ENCODE measurements around the gene ACD.
A peak's percentile ranks its signal among the peaks of the same experiment; 100 is the strongest.

The ACD gene

GRCh38 chr16:67659675-67660563 lies at the start of gene ACD:
TSS of gene ACD (minus strand) at chr16:67660260. CDS start at chr16:67660220, 40 bp downstream.
- H3K36me3 ChIP-seq: peaks cover 70% of the 10 kb centered on the region
- no peaks in the 10 kb centered on the region for H3K9me3 ChIP-seq (ENCODE audit: severe bottlenecking)
- TF ChIP-seq CTCF (IDR thresholded peaks at IDR 0.05; ENCODE audit: low read depth, low read length): no peak
- no peaks in the 10 kb centered on the region for H3K27me3 ChIP-seq (ENCODE audit: insufficient read depth, low read depth, severe bottlenecking)
- peak; percentile 88 for DNase-seq
- H3K27ac ChIP-seq: peak within 1 kb of the TSS; percentile 80
- peak within 1 kb of the TSS; percentile 86 for H3K4me3 ChIP-seq (ENCODE audit: low read depth, low read length)

- no peak for DNase-seq
- TF ChIP-seq CTCF (IDR thresholded peaks at IDR 0.05; ENCODE audit: low read depth, low read length): no peak
- H3K4me3 ChIP-seq (ENCODE audit: low read depth, low read length): no peak overlapping the region
- H3K27me3 ChIP-seq (ENCODE audit: insufficient read depth, low read depth, severe bottlenecking): no peaks in the 10 kb centered on the region
- H3K9me3 ChIP-seq (ENCODE audit: severe bottlenecking): no peaks in the 10 kb centered on the region
- no peaks in the 10 kb centered on the region; the same call in none of the 2 replicates for H3K36me3 ChIP-seq
- H3K27ac ChIP-seq: no peak overlapping the region
These were observed 49.0 kb upstream of the ACD start for GRCh38 chr16:67709050-67709449.

GRCh38 chr16:67708368-67708771 lies 48.3 kb upstream of the ACD start:
- DNase-seq: no peak
- Histone ChIP-seq H3K27me3 (ENCODE audit: insufficient read depth, low read depth, severe bottlenecking) (no peaks in the 10 kb centered on the region), H3K36me3 (no peaks in the 10 kb centered on the region; the same call in none of the 2 replicates), H3K27ac (no peak overlapping the region), H3K9me3 (ENCODE audit: severe bottlenecking) (no peaks in the 10 kb centered on the region), H3K4me3 (ENCODE audit: low read depth, low read length) (no peak overlapping the region)
- TF ChIP-seq CTCF (IDR thresholded peaks at IDR 0.05; ENCODE audit: low read depth, low read length): no peak

GRCh38 chr16:67707790-67708189 lies 47.7 kb upstream of the ACD start:
- no peak for TF ChIP-seq CTCF (IDR thresholded peaks at IDR 0.05; ENCODE audit: low read depth, low read length)
- no peaks in the 10 kb centered on the region for H3K27me3 ChIP-seq (ENCODE audit: insufficient read depth, low read depth, severe bottlenecking)
- H3K36me3 ChIP-seq: no peaks in the 10 kb centered on the region; the same call in 1 of the 2 replicates
- no peak overlapping the region for H3K27ac ChIP-seq
- H3K4me3 ChIP-seq (ENCODE audit: low read depth, low read length): no peak overlapping the region
- no peak for DNase-seq
- H3K9me3 ChIP-seq (ENCODE audit: severe bottlenecking): no peaks in the 10 kb centered on the region

GRCh38 chr16:67707210-67707609 lies 47.1 kb upstream of the ACD start:
- Histone ChIP-seq H3K27me3 (ENCODE audit: insufficient read depth, low read depth, severe bottlenecking) (no peaks in the 10 kb centered on the region), H3K4me3 (ENCODE audit: low read depth, low read length) (no peak overlapping the region), H3K9me3 (ENCODE audit: severe bottlenecking) (no peaks in the 10 kb centered on the region), H3K36me3 (no peaks in the 10 kb centered on the region; the same call in 1 of the 2 replicates), H3K27ac (no peak overlapping the region)
- TF ChIP-seq CTCF (IDR thresholded peaks at IDR 0.05; ENCODE audit: low read depth, low read length): no peak
- no peak for DNase-seq
